Right lobe of liver (tissue), 6 donors: ENCODE data around the gene ACKR1. TPM values are rescaled to one million over a fixed set of nuclear protein-coding genes. Genes with fewer than 3 reads are reported as not detected.

Experiments
- ATAC-seq, 4 donors: fragments of 200-7000 bp; cut with Tn5 transposase; one replicate each; pipeline ENCODE4 v1.9.1; 2020; ENCODE audit warnings: mild to moderate bottlenecking in 4 of 4, moderate library complexity in 4 of 4
- DNase-seq, 3 donors: peaks; one replicate each; pipeline ENCODE4 v3.0.0-alpha.2; 2020
- H3K27ac ChIP-seq, 3 donors: fragments of 200-600 bp; one replicate each; pipeline ENCODE4 v1.8.0; 2022
- H3K27me3 ChIP-seq, 2 donors: fragments of 200-600 bp; one replicate each; pipeline ENCODE4 v1.8.0; 2022
- H3K36me3 ChIP-seq, 4 donors: fragments of 200-600 bp; sonication (generic) in 1 of 4; one replicate each; pipeline versions ENCODE4 v1.5.1 to v1.8.0; 2017 to 2022; ENCODE audit warnings: control low read depth in 1 of 4
- H3K4me1 ChIP-seq, 4 donors: fragments of 200-600 bp; sonication (generic) in 1 of 4; one replicate each; pipeline versions ENCODE4 v1.5.1 to v1.8.0; 2017 to 2022; ENCODE audit warnings: control low read depth in 1 of 4
- H3K4me3 ChIP-seq, 3 donors: fragments of 200-600 bp; one replicate each; pipeline ENCODE4 v1.8.0; 2022
- H3K9me3 ChIP-seq, 4 donors: fragments of 200-600 bp; sonication (generic) in 1 of 4; one replicate each; pipeline versions ENCODE4 v1.5.1 to v1.8.0; 2017 to 2022; ENCODE audit warnings: control low read depth in 1 of 4
- CTCF ChIP-seq, 4 donors: fragments of 200-600 bp in 3 of 4; fragments of 450-650 bp in 1 of 4; IDR thresholded peaks; one replicate each; pipeline versions ENCODE4 v1.5.1 to v1.8.0; 2016 to 2022; ENCODE audit warnings: antibody characterized with exemption in 4 of 4, mild to moderate bottlenecking in 2 of 4
- POLR2A ChIP-seq: fragments of 450-650 bp; IDR thresholded peaks from one replicate; pipeline ENCODE4 v1.6.1; 2017; ENCODE audit warnings: antibody characterized with exemption, mild to moderate bottlenecking
- WGBS: methylation state at CpG from one replicate; pipeline ENCODE4 v1.1.6; 2018; ENCODE audit warnings: low coverage, low lambda C conversion rate; ENCODE audit not compliant: insufficient coverage; ENCODE audit errors: missing lambda C conversion rate; 5-methylcytosine and 5-hydroxymethylcytosine counted together
- intact Hi-C, 2 donors: fragments of 100-400 bp; cut with DNase I; formaldehyde crosslinking; loops; one replicate each; pipeline versions ENCODE4 v1.11.2 to v1.14.1; 2022
- small RNA-seq, 2 experiments: library from RNA; depleted of rRNA; stranded (forward); fragments of <200 nt; gene quantifications; one replicate each; pipeline ENCODE3, GENCODE V24; 2016
- total RNA-seq, 6 experiments: library from RNA; depleted of rRNA in 2 of 6; stranded (reverse); fragments of >200 nt in 2 of 6; fragmentation: NEBNext Ultra II Directional in 3 of 6; extraction: Animal tissue kit (Norgen Biotek cat#: 25700) in 3 of 6; gene quantifications; one replicate each; pipeline versions ENCODE4 v1.1.0 to v1.2.4, GENCODE V29; 2016 to 2023
- donor health status: DM: no; HTN: yes; CAD: no.
- donor health status: DM: no; HTN: no; CAD: no.
- donor health status: DM: no; HTN: no; CAD: no.
- donor health status: DM: no; HTN: yes; CAD: no.
- donor health status: DM: no; HTN: yes; CAD: no.

ACKR1 gene
- total RNA-seq, 6 experiments from 2014 or later: 0.12 to 0.53 (median 0.39) TPM; not detected in 2

GRCh38 chr1:159250638-159251216 lies 46.1 kb downstream of the ACKR1 start:
- H3K36me3 ChIP-seq: no peaks in the 10 kb centered on the region
- WGBS: 67% methylated on average over 4 of the region's 8 CpGs
- no peaks in the 10 kb centered on the region for H3K4me1 ChIP-seq
- H3K27ac ChIP-seq: no peak overlapping the region
- H3K4me3 ChIP-seq: no peak overlapping the region
- TF ChIP-seq POLR2A (no peak), CTCF (IDR thresholded peaks at IDR 0.05) (peak in 1 of 4 donors; percentile 9)
- no peaks in the 10 kb centered on the region for H3K9me3 ChIP-seq
- ATAC-seq: peak in 1 of 4 donors; percentile 23
- no peak for DNase-seq
- intact Hi-C loops: no loop called here
- no peaks in the 10 kb centered on the region for H3K27me3 ChIP-seq

Small RNAs within 50 kb of the gene (small RNA-seq; reads per million reads assigned to genes)
- 0 to 0.10 reads per million in 2 experiments for gene RNA5SP60

Other genes with a start within 250 kb of the ACKR1 start
- gene IFI16, start 195.0 kb upstream of the ACKR1 start, total RNA-seq: 10 to 100 TPM in 2 of 6 experiments, 1 to 10 TPM in 4; 3.3 to 20.3 (median 9.1) TPM
- 1 to 10 TPM in 1 of 6 experiments, under 1 TPM in 2, not detected in 3; 0.73 to 1.1 (median 0.80) TPM for gene AIM2, start 128.1 kb upstream of the ACKR1 start, total RNA-seq
- gene CADM3, start 33.3 kb upstream of the ACKR1 start, total RNA-seq: under 1 TPM; 0.11 to 0.61 (median 0.16) TPM
- gene FCER1A, start 97.5 kb downstream of the ACKR1 start, total RNA-seq: under 1 TPM in 1 of 6 experiments, not detected in 5; 0.24 TPM
- not detected for gene OR10J4, start 227.3 kb downstream of the ACKR1 start, total RNA-seq
- gene OR10J1, start 234.8 kb downstream of the ACKR1 start, total RNA-seq: not detected